DMS79 treated with DMSO at 0.1 percent for 48 hours (cell line): Measurements from ENCODE around the gene RFX2.
A peak's percentile ranks its signal among the peaks of the same experiment; 100 is the strongest.
"Not testable (repeated sequence)": the region's sequence is repeated elsewhere in the genome, so short reads cannot be mapped to it uniquely, and the experiment has no call there.

Experiments
- DNase-seq: peaks from one replicate; lab custom pipeline; 2025; lab: John Stamatoyannopoulos, UW

Gene RFX2

DNA sequence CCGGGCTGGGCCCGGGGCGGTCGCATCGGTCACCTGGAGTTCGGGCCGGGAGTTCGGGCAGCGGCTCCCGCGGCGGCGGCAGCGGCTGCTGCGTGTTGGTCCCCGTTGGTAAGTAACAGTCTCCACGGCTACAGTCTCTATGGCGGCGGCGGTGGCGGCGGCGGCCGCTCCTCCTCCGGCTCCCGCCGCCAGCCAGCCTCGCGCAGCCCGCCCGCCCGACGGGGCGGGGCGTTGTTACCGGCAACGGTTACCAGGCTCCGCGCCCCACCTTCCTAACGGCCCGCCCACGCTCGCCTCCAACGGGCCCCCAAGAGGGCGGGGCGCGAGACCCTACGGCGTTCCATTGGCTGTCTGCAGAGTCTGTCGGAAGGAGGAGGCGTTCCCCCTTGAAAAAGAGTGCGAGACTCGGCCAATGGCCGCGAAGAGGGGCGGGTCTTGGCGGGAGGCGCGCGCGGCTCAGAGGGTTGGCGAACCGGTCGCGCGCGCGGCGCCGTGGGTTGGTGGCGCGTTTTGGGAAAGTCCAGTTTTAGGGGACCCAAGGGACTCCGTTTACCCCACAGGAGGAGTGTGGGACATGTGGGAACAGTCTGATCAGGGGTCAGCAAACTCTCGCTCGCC lies at the start of gene RFX2:
RFX2 (minus strand) TSS at position 141 of the 618 bp plus-strand sequence. CDS start 63,004 bp downstream, outside the sequence.
- DNase-seq: peak; percentile 97

DNA sequence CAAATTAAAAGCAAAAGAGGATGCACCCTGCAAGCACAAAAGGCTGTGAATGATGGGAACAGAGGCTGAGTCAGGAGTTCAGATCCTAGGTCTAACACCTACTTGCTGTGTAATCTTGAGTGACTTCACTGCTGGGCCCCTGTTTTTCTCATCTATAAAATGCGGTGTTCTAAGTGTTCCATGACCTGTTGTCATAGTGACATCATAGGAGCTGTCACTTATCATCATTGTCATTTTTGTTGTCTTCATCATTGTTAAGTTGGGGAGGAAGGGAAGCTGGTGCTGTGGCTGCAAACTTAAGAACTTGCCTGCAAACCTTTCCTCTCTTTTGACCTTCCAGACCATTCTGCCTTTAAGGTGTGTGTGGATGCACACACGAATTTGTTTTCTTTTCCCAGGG lies 45.7 kb upstream of the RFX2 start:
- DNase-seq: no peak

DNA sequence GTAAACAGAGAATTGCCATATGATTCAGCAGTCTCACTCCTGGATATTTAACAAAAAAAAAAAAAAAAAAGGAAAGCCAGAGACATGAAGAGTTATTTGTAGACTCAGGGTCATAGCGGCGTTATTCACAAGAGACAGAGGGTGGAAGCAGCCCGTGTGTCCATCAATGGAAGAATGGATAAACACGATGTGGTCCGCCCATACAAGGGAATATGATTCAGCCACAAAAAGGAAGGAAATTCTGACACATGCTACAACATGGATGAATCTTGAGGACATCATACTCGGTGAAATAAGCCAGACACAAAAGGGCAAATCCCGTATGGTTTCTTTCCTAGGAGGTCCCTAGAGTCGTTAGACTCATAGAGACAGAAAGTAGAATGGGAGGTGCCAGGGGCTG lies 40.0 kb upstream of the RFX2 start:
- DNase-seq: no peak

DNA sequence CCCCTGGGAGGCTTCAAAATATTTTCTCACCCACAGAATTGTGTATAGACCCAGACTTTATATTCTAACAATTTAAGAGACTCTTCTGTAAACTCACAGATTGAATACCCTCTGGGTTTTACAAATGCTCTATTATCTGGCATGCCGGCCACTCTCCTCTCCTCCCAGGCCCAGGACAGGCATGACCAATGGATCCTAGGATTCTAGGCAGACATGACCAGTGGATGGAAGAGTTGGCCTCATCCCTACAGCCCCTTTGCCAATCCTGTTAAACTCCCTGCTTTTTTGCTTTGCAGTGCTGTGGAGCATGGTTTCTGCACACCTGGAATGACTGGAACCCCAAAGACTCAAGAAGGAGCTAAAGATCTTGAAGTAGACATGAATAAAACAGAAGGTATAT lies 30.9 kb upstream of the RFX2 start:
- no peak for DNase-seq

DNA sequence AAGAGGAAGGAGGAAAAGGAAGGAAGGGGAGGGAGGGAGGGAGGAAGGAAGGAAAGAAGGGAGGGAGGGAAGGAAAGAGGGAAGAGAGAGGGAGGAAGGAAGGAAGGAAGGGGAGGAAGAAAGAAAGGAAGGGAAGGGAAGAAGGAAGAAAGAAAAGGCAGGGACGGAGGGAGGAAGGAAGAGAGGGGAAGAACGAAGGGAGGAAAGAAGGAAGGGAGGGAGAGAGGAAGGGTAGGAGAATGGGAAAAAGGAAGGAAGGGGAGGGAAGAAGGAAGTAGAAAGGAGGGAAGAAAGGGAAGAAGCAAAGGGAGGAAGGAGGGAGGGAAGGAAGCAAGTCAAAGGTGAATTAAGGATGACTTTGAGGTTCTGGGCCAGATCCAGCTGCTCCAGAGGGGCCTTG lies 28.2 kb upstream of the RFX2 start:
- DNase-seq: no peak

DNA sequence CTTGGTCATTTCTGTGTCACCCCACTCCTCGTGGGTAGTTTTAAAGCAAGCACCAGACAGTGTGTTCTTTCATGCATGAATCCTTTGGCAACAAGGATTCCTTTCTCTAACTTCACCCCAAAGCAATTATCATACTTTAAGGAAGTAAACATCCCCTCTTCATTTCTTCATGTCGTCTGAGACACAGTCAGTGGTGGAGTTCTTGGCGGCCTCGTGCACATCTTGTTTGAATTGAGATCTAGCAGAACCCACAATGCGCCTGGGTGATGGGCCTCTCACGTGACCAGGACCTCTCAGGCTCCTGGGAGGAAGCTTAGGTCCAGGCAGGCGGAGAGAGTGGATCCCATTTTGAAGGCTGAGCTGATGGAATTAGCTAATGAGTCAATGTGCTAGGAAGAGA lies 27.8 kb upstream of the RFX2 start:
- DNase-seq: no peak

DNA sequence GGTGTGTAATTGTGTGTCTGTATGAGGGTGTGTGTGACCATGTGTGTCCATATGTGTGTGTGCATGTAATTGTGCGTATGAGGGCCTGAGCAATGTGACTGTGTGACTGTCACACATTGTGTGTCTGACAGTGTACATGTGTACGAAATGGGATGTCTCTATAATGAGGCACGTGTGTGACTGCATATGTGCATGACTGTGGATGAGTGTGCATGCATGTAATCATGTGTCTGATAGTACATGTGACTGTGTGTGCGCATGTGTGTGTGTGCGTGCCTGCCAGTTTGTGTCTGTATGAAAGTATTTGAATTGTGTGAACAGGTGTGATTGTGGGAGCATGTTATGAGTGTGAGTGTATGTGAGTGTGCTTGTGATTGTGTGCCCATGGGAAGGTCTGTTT lies 22.9 kb upstream of the RFX2 start:
- no peak for DNase-seq

DNA sequence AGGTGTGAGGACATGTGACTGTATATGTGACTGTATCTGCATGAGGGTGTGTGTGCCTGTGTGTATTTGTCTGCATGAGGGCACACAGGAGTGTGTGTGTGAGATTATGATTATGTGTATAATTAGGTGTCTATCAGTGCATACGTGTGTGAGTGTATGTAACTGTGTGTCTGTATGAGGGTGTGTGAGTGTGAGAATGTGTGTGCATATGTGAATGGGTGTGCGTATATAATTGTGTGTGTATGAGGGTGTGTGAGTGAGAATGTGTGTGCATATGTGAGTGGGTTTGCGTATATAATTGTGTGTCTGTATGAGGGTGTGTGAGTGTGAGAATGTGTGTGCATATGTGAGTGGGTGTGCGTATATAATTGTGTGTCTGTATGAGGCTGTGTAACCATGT lies 22.2 kb upstream of the RFX2 start:
- no peak for DNase-seq

DNA sequence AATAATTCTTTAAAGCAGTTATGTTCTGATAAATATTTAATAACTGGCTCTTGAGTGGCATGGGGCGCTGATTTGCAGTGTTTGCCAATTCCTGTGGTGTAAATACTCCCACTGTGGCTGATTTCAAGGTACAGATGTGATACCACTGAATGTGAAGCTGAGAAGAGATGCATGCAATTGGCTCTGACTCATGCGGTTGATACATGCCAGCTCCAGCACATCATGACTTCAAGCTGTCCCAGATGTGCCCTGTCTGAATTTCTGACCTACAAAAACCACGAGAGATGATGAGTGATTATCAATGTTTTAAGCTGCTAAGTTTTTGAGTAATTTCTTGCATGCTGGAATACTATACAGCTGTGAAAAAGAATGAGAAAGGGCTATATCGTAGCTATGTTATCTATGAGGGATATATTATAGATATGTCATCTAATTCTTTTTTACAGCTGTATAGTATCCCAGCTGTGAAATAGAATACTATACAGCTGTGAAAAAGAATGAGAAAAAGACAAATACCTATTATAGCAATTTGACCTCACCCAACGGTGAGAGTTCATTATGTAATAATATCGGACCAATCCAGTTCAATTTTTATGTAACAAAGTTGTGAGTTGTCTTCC lies 17.5 kb upstream of the RFX2 start:
- DNase-seq: no peak

DNA sequence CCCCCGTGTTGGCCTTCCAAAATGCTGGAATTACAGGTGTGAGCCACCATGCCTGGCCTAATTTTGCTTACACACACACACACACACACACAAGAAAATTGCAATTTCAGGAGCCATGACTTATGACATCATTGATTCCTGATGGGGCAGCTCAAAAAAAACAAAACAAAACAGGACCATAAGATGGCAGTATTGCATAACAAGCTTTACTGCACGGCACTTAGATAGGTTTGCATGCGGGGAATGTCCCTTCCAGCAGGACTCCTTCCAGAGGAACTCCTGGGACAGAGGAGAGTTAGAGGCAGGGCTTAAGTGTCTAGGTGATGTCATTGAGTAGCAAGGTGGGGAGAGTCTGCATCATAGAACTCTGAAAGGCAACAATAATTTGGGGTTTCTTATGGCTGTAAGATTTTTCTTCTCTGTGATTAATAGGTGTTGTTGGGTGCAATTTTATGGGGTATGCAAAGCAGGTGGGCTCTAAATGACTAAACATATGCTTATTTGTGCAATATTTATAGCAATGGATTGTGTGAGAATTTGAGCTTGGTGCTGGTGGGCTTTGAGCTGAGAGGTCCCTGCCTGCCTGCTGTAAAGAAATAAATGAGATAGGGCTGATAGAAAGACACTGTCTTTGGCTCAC lies 16.2 kb upstream of the RFX2 start:
- DNase-seq: peak; percentile 23

DNA sequence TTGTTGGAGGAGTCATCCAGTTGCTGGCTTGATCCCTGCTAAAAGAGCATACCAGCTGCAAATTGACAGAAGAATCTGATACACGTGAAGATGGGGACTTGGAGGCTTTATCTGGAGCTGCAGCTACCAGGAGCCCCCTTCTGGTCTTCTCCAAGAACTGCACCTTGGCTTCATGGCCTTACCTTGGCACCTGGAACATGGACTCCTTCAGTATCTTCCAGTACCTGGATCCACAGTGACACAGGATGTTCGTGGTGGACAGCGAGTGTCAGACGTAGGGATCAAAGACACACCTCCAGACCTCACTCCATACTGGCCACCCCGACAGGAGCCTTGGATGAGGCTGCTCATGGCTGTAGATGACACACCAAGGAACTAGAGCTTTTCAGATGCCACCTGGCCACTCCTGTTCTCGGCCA lies 15.3 kb upstream of the RFX2 start:
- DNase-seq: peak; percentile 54

DNA sequence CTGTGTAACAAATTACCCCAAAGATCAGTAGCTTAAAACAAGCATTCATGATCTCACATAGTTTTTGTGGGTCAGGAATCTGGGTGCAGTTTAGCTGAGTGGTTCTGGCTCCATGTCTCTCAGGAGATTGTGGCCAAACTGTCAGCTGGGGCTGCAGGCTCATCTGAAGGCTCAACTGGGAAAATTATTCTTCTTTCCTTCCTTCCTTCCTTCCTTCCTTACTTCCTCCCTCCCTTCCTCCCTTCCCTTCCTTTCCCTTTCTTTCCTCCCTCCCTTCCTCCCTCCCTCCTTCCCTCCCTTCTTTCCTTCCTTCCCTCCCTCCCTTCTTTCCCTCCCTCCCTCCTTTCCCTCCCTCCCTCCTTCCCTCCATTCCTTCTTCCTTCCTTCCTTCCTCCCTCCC lies 8.7 kb upstream of the RFX2 start:
- no peak for DNase-seq

DNA sequence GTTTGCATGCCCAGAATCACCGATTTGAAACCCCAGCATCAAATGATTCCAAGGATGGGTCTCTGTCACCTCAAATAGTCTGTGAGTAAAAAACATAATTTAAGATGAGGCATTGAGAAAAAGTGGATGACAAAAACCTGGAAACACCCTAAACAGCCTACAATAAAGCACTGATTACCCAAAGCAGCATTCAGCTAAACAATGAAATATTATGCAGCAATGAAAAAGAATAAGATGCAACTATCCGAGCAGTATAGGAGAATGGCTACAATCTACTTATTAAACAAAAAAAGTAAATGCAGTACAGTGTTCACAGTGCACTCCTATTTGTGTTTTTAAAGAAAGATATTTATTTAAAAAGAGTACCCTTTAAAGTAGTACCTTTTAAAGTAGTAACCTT lies 7.7 kb upstream of the RFX2 start:
- DNase-seq: no peak

DNA sequence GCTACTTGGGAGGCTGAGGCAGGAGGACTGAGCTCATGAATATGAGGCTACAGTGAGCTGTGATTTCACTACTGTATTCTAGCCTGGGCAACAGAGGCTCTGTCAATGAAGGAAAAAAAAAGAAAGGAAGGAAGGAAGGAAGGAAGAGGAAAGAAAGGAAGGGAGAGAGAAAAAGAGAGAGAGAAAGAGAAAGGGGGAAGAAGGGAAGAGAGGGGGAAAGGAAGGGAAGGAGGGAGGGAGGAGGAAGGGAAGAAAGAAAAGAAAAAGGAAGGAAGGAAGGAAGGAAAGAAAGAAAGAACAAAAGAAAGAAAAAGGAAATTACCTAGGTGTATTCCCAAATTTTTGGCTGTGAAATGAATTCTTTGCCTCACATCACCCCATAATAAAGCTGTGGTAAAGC lies 7.2 kb upstream of the RFX2 start:
- DNase-seq: no peak

DNA sequence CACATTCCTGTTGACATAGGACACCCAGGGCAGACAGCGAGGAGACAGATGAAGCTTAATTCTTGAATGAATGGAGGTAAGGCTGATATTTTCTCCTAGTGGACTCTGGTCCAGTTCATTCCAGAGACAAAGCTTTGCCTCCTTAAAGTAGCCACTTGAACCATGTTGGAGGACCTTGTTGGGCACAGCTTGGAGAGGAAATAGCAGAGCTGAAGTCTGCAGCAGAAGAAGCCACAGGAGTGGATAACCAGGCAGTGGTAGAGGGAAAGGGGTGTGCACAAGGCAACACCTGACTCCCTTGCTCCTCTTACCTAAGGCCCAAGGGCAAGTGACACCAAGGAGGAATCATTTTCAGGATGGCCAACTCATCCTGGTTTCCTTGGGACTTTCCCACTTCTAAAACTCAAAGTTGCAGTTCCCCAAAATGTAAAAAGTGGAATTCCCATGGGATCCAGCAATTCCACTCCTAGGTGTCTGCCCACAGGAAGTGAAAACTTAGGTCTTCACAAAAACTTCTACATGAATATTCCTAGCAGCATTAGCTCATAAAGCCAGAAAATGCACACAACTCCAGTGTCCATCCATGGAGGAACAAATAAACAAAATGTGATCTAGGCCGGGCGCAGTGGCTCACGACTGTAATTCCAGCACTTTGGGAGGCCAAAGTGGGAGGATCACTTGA lies 6.6 kb upstream of the RFX2 start:
- no peak for DNase-seq

DNA sequence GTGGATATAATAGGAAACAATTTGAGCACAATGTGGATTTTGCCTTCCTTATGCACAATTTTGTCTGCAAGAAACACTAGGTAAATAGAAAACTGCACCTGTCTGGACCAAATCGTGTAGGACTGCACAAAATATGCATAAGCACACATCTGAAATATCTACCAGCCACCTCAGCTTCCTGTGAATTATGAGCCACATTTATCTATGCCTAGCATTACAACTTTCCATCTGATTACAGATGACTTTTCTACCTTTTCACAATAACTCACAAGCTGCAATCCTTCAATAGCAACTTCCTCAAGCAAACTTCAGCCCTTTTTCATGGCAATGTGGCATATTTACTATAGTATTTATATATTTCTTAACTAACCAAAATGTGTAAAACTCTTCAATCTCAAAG lies 5.7 kb upstream of the RFX2 start:
- DNase-seq: no peak

DNA sequence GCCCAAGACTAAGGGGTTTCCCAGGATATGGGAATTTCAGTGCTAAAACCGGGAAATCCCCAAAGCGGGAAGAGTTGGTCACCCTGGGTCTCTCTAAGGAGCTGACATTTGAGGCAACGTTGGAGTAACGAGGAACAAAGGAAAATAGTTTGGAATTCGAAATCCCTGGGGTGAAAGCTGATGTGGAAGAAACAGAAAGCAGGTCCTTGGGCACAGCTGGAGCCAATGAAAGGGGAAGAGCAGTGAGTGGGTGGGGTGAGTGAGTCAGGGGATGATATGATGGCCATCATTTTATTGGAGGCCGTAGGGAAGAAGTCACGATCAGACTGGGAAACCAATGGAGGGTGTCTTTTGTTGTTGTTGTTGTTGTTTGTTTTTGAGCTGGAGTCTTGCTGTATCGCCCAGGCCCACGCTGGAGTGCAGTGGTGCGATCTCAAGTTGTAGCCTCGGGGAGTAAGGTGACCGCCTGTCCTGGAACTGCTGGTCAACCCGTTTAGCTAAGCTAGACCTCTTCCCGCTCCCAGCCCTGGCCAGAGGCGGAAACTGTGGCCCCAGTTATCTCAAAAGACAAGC lies 3.4 kb upstream of the RFX2 start:
- DNase-seq: no peak

DNA sequence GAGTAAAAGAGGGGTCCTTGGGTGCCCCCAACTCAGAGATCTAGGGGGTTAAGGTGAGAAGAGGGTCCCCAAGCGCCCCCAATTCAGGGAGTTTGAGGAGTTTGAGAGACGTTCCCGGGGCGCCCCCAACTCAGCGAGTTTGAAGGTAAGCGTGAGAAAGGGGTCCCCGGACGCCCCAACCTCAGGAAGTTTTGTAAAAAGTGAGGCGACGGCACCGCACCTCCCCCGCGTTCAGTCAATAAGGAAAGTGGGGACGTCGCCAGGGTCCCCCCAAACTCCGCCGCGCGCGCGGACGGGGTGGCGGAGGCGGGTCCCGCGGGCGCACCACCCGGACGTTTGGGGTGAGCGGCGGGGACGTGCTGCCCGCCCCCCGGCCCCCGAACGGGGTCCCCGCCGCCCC lies 353 bp downstream of the RFX2 start:
- DNase-seq: no peak

DNA sequence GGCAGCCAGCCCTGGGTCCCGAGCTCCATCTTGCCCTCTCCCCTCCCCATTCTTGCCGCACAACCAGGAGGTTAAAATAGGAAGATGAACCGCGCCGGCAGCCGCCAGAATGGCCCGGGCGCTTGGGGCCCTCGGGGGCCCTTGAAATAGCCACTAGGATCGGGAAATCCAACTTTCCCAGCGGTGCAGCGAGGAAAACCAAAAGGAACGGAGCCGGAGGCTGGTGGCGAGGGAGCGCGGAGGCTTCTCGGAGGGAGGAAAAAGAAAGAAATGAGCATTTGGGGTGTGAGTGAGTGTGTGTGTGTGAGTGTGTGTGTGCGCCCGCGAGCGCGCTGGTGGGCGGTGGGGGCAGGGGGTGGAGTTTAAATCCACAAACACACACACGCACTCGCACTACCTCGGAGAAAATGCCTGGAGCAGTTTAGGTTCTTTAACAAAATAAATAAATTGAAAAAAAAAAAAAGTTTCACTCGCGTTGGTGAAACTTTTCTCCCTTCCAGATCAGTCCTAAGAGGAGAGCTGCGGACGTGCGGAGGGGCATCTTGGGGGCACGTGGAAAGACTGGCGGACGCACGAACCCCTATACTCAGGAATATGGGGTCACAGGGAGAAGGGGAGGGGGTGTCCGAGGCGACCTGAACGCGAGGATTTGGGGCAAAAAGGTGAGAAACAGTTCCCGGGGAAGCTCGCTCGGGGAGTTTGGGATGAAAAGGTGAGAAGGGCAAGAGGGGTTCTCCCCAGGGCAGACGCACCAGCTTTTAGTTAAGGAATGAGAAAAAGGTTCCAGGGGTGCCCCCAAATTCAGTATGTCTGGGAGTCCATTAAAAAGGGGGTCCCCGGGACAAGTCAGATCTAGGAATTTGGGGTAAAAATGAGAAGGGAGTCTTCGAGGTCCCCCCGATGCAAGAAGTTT lies 1.3 kb downstream of the RFX2 start:
- peak; percentile 45 for DNase-seq

DNA sequence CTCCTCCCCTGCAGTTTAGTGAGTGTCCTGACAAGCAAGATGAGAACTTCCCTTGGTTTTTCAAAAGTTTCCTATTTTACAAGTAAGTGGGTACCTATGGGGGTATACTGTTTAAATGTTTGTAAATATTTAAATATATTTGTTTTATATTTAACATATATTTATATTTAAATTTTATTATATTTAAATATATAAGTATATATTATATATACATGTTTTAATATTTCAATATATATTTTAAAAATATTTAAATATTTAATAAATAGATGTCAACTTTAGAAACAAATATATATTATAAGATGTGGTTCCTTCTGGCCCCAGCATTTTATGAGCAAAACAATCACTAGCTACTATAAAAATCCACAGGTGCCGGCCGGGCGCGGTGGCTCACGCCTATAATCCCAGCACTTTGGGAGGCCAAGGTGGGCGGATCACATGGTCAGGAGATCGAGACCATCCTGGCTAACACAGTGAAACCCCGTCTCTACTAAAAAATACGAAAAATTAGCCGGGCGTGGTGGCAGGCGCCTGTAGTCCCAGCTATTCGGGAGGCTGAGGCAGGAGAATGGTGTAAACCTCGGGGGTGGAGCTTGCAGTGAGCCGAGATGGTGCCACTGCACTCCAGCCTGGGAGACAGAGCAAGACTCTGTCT lies 3.5 kb downstream of the RFX2 start:
- not testable (repeated sequence) for DNase-seq

DNA sequence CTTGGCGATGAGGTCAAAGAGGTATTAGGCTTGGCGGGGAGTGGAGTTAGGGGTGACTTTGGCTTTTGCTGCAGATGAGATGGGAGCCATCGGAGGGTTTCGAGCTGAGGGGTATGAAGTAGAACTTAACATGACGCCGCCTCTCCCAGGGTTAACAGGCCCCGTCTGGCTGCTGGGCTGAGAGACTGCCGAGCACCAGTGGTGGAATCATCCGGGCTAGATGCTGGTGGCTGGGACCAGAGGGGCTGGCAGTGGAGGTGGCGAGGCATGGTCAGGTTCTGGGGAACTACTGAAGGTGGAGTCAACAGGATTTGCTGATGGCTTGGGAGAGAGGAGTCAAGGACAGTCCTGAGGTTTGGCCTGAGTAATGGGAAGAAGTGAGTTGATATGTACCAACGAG lies 4.9 kb downstream of the RFX2 start:
- DNase-seq: no peak
